ENCODE data around the gene SCAPER.

SCAPER gene

GRCh38 chr15:76483018-76483417 is 422.1 kb downstream of the SCAPER start:
- Mint-ChIP-seq H3K4me3 (no peak overlapping the region), H3K4me1 (no peaks in the 10 kb centered on the region), H3K27me3 (no peaks in the 10 kb centered on the region), H3K36me3 (ENCODE audit: low read depth) (no peaks in the 10 kb centered on the region), H3K27ac (no peak overlapping the region), H3K9me3 (no peaks in the 10 kb centered on the region)
- ATAC-seq (no peak), DNase-seq (no peak)

GRCh38 chr15:76480267-76480666 is 424.9 kb downstream of the SCAPER start:
- Mint-ChIP-seq H3K9me3 (no peaks in the 10 kb centered on the region), H3K27ac (no peak overlapping the region), H3K4me1 (no peaks in the 10 kb centered on the region), H3K27me3 (no peaks in the 10 kb centered on the region), H3K36me3 (ENCODE audit: low read depth) (no peaks in the 10 kb centered on the region), H3K4me3 (no peak overlapping the region)
- ATAC-seq (no peak), DNase-seq (no peak)

GRCh38 chr15:76470691-76471090 is 434.4 kb downstream of the SCAPER start:
- H3K36me3 Mint-ChIP-seq (ENCODE audit: low read depth), result peaks cover 57% of the 10 kb centered on the region
- peaks cover 29% of the 10 kb centered on the region for H3K9me3 Mint-ChIP-seq
- no peaks in the 10 kb centered on the region for H3K4me1 Mint-ChIP-seq
- ATAC-seq (no peak), DNase-seq (no peak)
- H3K27ac Mint-ChIP-seq, result no peak overlapping the region
- H3K4me3 Mint-ChIP-seq, result no peak overlapping the region
- H3K27me3 Mint-ChIP-seq, result no peaks in the 10 kb centered on the region

GRCh38 chr15:76468722-76469121 is 436.4 kb downstream of the SCAPER start:
- Mint-ChIP-seq H3K27me3 (no peaks in the 10 kb centered on the region), H3K4me3 (no peak overlapping the region), H3K36me3 (ENCODE audit: low read depth) (peaks cover 60% of the 10 kb centered on the region), H3K9me3 (peaks cover 32% of the 10 kb centered on the region), H3K4me1 (no peaks in the 10 kb centered on the region), H3K27ac (no peak overlapping the region)
- ATAC-seq, result no peak
- DNase-seq, result no peak

- Mint-ChIP-seq H3K27me3 (no peaks in the 10 kb centered on the region), H3K27ac (no peak overlapping the region), H3K9me3 (peaks cover 32% of the 10 kb centered on the region), H3K36me3 (ENCODE audit: low read depth) (peaks cover 65% of the 10 kb centered on the region), H3K4me3 (no peak overlapping the region), H3K4me1 (no peaks in the 10 kb centered on the region)
- ATAC-seq (no peak), DNase-seq (no peak)
These were observed 438.0 kb downstream of the SCAPER start for GRCh38 chr15:76467136-76467535.

- no peak for DNase-seq
- Mint-ChIP-seq H3K9me3 (peaks cover 32% of the 10 kb centered on the region), H3K4me1 (no peaks in the 10 kb centered on the region), H3K36me3 (ENCODE audit: low read depth) (peaks cover 65% of the 10 kb centered on the region), H3K27me3 (no peaks in the 10 kb centered on the region), H3K27ac (no peak overlapping the region), H3K4me3 (no peak overlapping the region)
- no peak for ATAC-seq
These were observed 439.4 kb downstream of the SCAPER start for GRCh38 chr15:76465728-76466127.

- no peak for ATAC-seq
- Mint-ChIP-seq H3K27me3 (no peaks in the 10 kb centered on the region), H3K4me3 (no peak overlapping the region), H3K9me3 (peaks cover 33% of the 10 kb centered on the region), H3K4me1 (no peaks in the 10 kb centered on the region), H3K36me3 (ENCODE audit: low read depth) (peaks cover 55% of the 10 kb centered on the region), H3K27ac (no peak overlapping the region)
- no peak for DNase-seq
These were observed 440.9 kb downstream of the SCAPER start for GRCh38 chr15:76464247-76464646.

- DNase-seq (no peak), ATAC-seq (no peak)
- H3K9me3 Mint-ChIP-seq, result peaks cover 10% of the 10 kb centered on the region
- H3K4me1 Mint-ChIP-seq, result no peaks in the 10 kb centered on the region
- no peak overlapping the region for H3K27ac Mint-ChIP-seq
- no peak overlapping the region for H3K4me3 Mint-ChIP-seq
- peaks cover 24% of the 10 kb centered on the region for H3K36me3 Mint-ChIP-seq (ENCODE audit: low read depth)
- no peaks in the 10 kb centered on the region for H3K27me3 Mint-ChIP-seq
These were observed 444.3 kb downstream of the SCAPER start for GRCh38 chr15:76460871-76461270.

- Mint-ChIP-seq H3K9me3 (peaks cover 5% of the 10 kb centered on the region), H3K4me3 (no peak overlapping the region), H3K27me3 (no peaks in the 10 kb centered on the region), H3K36me3 (ENCODE audit: low read depth) (peaks cover 22% of the 10 kb centered on the region), H3K4me1 (no peaks in the 10 kb centered on the region), H3K27ac (no peak overlapping the region)
- DNase-seq (no peak), ATAC-seq (no peak)
These were observed 444.8 kb downstream of the SCAPER start for GRCh38 chr15:76460347-76460746.

GRCh38 chr15:76451540-76451939 is 453.6 kb downstream of the SCAPER start:
- no peaks in the 10 kb centered on the region for H3K27me3 Mint-ChIP-seq
- H3K27ac Mint-ChIP-seq, result no peak overlapping the region
- H3K9me3 Mint-ChIP-seq, result no peaks in the 10 kb centered on the region
- DNase-seq, result no peak
- H3K36me3 Mint-ChIP-seq (ENCODE audit: low read depth), result peaks cover 2% of the 10 kb centered on the region
- H3K4me1 Mint-ChIP-seq, result no peaks in the 10 kb centered on the region
- ATAC-seq, result no peak
- H3K4me3 Mint-ChIP-seq, result no peak overlapping the region

- ATAC-seq, result no peak
- no peaks in the 10 kb centered on the region for H3K4me1 Mint-ChIP-seq
These were observed 455.7 kb downstream of the SCAPER start for GRCh38 chr15:76449455-76449854.

GRCh38 chr15:76448755-76449154 is 456.4 kb downstream of the SCAPER start:
- DNase-seq (no peak), ATAC-seq (no peak)
- Mint-ChIP-seq H3K27ac (no peak overlapping the region), H3K9me3 (no peaks in the 10 kb centered on the region), H3K4me3 (no peak overlapping the region), H3K27me3 (no peaks in the 10 kb centered on the region), H3K36me3 (ENCODE audit: low read depth) (peaks cover 2% of the 10 kb centered on the region), H3K4me1 (no peaks in the 10 kb centered on the region)

More at GRCh38 chr15:76449455-76449854, 455.7 kb downstream of the SCAPER start:
- Mint-ChIP-seq H3K27me3 (no peaks in the 10 kb centered on the region), H3K36me3 (ENCODE audit: low read depth) (peaks cover 2% of the 10 kb centered on the region), H3K4me3 (no peak overlapping the region), H3K9me3 (no peaks in the 10 kb centered on the region), H3K27ac (no peak overlapping the region)
- no peak for DNase-seq

GRCh38 chr15:76447728-76448441 is 457.3 kb downstream of the SCAPER start:
- peaks cover 2% of the 10 kb centered on the region for H3K36me3 Mint-ChIP-seq (ENCODE audit: low read depth)
- H3K27me3 Mint-ChIP-seq, result no peaks in the 10 kb centered on the region
- ATAC-seq, result no peak
- DNase-seq, result no peak
- no peak overlapping the region for H3K27ac Mint-ChIP-seq
- H3K9me3 Mint-ChIP-seq, result no peaks in the 10 kb centered on the region
- no peak overlapping the region for H3K4me3 Mint-ChIP-seq
- H3K4me1 Mint-ChIP-seq, result no peaks in the 10 kb centered on the region

- ATAC-seq, result no peak
- Mint-ChIP-seq H3K4me3 (no peak overlapping the region), H3K36me3 (ENCODE audit: low read depth) (peaks cover 3% of the 10 kb centered on the region), H3K4me1 (no peaks in the 10 kb centered on the region), H3K9me3 (no peaks in the 10 kb centered on the region), H3K27ac (no peak overlapping the region), H3K27me3 (no peaks in the 10 kb centered on the region)
- no peak for DNase-seq
These were observed 464.7 kb downstream of the SCAPER start for GRCh38 chr15:76440441-76440840.

- Mint-ChIP-seq H3K27me3 (no peaks in the 10 kb centered on the region), H3K27ac (no peak overlapping the region), H3K4me3 (no peak overlapping the region), H3K9me3 (no peaks in the 10 kb centered on the region), H3K36me3 (ENCODE audit: low read depth) (peaks cover 3% of the 10 kb centered on the region), H3K4me1 (no peaks in the 10 kb centered on the region)
- ATAC-seq (no peak), DNase-seq (no peak)
These were observed 465.6 kb downstream of the SCAPER start for GRCh38 chr15:76439542-76439941.

All from activated naive CD8-positive, alpha-beta T cell treated with anti-CD3 and anti-CD28 coated beads, Interleukin-2, amount 50 U/mL, for 24 hours (primary cell).